HepG2 (cell line): ENCODE data around the gene CSTB. TPM values are rescaled to one million over a fixed set of nuclear protein-coding genes. Genes with fewer than 3 reads are reported as not detected.

Experiments
- FOSL2 ChIP-seq: sonication (generic); formaldehyde crosslinking; IDR thresholded peaks from 2 replicates; pipeline ENCODE4 v1.4.0; 2020; ENCODE audit warnings: missing genetic modification reagents
- GTF3A ChIP-seq: sonication (generic); formaldehyde crosslinking; conservative IDR thresholded peaks from 2 replicates; pipeline ENCODE4 v1.4.0; 2020; ENCODE audit warnings: mild to moderate bottlenecking, missing genetic modification reagents
- NFRKB ChIP-seq: fragments of 450-650 bp; IDR thresholded peaks from 2 replicates; pipeline ENCODE4 v1.6.1; 2017
- RBFOX2 ChIP-seq: fragments of 200-400 bp; formaldehyde crosslinking; IDR thresholded peaks from 2 replicates; pipeline ENCODE4 v1.6.1; 2017; ENCODE audit warnings: low read depth, mild to moderate bottlenecking, low read length
- ZNF775 ChIP-seq: sonication (generic); formaldehyde crosslinking; IDR thresholded peaks from 2 replicates; pipeline ENCODE4 v1.4.0; 2020; ENCODE audit warnings: missing genetic modification reagents, mild to moderate bottlenecking, moderate library complexity, borderline replicate concordance
- polyA plus RNA-seq, 8 experiments: library from polyadenylated mRNA; depleted of rRNA in 3 of 8; stranded (reverse) in 7 of 8; unstranded in 1 of 8; fragments of >200 nt; fragmentation: Illumina TruSeq in 4 of 8; extraction: Trizol in 4 of 8; gene quantifications; 2 replicates each; pipeline versions ENCODE4 v1.2.1 to v1.2.3, GENCODE V29; 2011 to 2016; ENCODE audit warnings: low read depth in 4 of 8, missing spikeins in 1 of 8, mixed read lengths in 1 of 8; ENCODE audit not compliant: insufficient read depth in 1 of 8
- total RNA-seq, 5 experiments: library from RNA; depleted of rRNA; stranded (reverse); fragments of >200 nt; fragmentation: Illumina TruSeq; extraction: Trizol; gene quantifications; 2 replicates each; pipeline ENCODE4 v1.2.3, GENCODE V29; 2016; ENCODE audit warnings: low read depth in 1 of 5
- TF ChIP-seq, protein P1 (sequence below): sonication (generic); formaldehyde crosslinking; IDR thresholded peaks from 2 replicates; pipeline ENCODE4 v1.5.1; 2020; ENCODE audit warnings: mild to moderate bottlenecking, missing genetic modification reagents, borderline replicate concordance
- TF ChIP-seq, protein P2 (sequence below): sonication (generic); formaldehyde crosslinking; conservative IDR thresholded peaks from 2 replicates; pipeline ENCODE4 v1.4.0; 2020; ENCODE audit warnings: missing genetic modification reagents
- TF ChIP-seq, protein P3 (sequence below): sonication (generic); formaldehyde crosslinking; IDR thresholded peaks from 2 replicates; pipeline ENCODE4 v1.4.0; 2020; ENCODE audit warnings: missing genetic modification reagents
- TF ChIP-seq, protein P4 (sequence below): sonication (generic); formaldehyde crosslinking; IDR thresholded peaks from 2 replicates; pipeline ENCODE4 v1.4.0; 2020; ENCODE audit warnings: low read depth, mild to moderate bottlenecking, missing genetic modification reagents
- TF ChIP-seq, protein P5 (sequence below): sonication (generic); formaldehyde crosslinking; IDR thresholded peaks from 2 replicates; pipeline ENCODE4 v1.4.0; 2020; ENCODE audit warnings: missing genetic modification reagents

Gene CSTB
- total and polyA plus RNA-seq, 2 of the 13 experiments (the other 11 are each of a cell fraction or from before 2014, with no cell fraction given), result 11.7 to 94.1 TPM

DNA sequence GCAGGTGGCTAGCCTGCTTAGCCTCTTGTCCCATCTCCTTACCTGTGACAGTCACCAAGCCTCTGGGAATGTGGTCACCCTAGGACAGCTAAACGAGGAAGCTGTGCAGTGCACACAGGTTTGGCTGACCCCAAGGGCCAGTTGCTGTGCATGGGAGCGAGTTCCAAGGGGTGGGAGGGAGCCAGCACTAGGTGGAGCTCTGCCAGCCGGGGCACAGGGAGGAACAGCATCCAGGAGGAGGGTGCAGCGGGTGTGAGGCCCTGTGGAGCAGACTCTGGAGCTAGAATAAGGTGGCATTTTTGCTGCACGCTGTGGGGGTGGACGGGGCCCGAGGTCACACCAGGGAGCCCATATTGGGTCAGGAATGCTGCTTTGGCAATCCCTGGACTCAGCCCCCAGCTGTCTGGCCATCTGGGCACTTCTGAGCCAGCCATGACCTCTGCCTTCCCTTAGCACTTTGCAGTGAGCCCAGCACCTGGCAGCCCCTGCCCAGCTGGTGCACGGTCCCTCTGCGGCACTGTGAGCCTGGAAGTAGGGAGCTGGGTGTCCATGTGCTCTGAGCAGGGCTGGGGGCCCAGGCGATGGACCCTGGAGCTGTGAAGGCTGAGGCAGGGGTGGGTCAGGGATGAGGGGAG lies 48.5 kb downstream of the CSTB start (continued):
- TF ChIP-seq ZNF775 (CRISPR knock-in tag), result no peak
- TF ChIP-seq, protein P1, sequence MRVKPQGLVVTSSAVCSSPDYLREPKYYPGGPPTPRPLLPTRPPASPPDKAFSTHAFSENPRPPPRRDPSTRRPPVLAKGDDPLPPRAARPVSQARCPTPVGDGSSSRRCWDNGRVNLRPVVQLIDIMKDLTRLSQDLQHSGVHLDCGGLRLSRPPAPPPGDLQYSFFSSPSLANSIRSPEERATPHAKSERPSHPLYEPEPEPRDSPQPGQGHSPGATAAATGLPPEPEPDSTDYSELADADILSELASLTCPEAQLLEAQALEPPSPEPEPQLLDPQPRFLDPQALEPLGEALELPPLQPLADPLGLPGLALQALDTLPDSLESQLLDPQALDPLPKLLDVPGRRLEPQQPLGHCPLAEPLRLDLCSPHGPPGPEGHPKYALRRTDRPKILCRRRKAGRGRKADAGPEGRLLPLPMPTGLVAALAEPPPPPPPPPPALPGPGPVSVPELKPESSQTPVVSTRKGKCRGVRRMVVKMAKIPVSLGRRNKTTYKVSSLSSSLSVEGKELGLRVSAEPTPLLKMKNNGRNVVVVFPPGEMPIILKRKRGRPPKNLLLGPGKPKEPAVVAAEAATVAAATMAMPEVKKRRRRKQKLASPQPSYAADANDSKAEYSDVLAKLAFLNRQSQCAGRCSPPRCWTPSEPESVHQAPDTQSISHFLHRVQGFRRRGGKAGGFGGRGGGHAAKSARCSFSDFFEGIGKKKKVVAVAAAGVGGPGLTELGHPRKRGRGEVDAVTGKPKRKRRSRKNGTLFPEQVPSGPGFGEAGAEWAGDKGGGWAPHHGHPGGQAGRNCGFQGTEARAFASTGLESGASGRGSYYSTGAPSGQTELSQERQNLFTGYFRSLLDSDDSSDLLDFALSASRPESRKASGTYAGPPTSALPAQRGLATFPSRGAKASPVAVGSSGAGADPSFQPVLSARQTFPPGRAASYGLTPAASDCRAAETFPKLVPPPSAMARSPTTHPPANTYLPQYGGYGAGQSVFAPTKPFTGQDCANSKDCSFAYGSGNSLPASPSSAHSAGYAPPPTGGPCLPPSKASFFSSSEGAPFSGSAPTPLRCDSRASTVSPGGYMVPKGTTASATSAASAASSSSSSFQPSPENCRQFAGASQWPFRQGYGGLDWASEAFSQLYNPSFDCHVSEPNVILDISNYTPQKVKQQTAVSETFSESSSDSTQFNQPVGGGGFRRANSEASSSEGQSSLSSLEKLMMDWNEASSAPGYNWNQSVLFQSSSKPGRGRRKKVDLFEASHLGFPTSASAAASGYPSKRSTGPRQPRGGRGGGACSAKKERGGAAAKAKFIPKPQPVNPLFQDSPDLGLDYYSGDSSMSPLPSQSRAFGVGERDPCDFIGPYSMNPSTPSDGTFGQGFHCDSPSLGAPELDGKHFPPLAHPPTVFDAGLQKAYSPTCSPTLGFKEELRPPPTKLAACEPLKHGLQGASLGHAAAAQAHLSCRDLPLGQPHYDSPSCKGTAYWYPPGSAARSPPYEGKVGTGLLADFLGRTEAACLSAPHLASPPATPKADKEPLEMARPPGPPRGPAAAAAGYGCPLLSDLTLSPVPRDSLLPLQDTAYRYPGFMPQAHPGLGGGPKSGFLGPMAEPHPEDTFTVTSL (CRISPR knock-in tag), result no peak
- TF ChIP-seq GTF3A, result no peak
- TF ChIP-seq NFRKB, result no peak
- TF ChIP-seq FOSL2 (CRISPR knock-in tag), result no peak
- TF ChIP-seq, protein P2, sequence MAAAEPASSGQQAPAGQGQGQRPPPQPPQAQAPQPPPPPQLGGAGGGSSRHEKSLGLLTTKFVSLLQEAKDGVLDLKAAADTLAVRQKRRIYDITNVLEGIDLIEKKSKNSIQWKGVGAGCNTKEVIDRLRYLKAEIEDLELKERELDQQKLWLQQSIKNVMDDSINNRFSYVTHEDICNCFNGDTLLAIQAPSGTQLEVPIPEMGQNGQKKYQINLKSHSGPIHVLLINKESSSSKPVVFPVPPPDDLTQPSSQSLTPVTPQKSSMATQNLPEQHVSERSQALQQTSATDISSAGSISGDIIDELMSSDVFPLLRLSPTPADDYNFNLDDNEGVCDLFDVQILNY (CRISPR knock-in tag), result no peak
- TF ChIP-seq, protein P3, sequence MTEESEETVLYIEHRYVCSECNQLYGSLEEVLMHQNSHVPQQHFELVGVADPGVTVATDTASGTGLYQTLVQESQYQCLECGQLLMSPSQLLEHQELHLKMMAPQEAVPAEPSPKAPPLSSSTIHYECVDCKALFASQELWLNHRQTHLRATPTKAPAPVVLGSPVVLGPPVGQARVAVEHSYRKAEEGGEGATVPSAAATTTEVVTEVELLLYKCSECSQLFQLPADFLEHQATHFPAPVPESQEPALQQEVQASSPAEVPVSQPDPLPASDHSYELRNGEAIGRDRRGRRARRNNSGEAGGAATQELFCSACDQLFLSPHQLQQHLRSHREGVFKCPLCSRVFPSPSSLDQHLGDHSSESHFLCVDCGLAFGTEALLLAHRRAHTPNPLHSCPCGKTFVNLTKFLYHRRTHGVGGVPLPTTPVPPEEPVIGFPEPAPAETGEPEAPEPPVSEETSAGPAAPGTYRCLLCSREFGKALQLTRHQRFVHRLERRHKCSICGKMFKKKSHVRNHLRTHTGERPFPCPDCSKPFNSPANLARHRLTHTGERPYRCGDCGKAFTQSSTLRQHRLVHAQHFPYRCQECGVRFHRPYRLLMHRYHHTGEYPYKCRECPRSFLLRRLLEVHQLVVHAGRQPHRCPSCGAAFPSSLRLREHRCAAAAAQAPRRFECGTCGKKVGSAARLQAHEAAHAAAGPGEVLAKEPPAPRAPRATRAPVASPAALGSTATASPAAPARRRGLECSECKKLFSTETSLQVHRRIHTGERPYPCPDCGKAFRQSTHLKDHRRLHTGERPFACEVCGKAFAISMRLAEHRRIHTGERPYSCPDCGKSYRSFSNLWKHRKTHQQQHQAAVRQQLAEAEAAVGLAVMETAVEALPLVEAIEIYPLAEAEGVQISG (CRISPR knock-in tag), result no peak
- TF ChIP-seq, protein P4, sequence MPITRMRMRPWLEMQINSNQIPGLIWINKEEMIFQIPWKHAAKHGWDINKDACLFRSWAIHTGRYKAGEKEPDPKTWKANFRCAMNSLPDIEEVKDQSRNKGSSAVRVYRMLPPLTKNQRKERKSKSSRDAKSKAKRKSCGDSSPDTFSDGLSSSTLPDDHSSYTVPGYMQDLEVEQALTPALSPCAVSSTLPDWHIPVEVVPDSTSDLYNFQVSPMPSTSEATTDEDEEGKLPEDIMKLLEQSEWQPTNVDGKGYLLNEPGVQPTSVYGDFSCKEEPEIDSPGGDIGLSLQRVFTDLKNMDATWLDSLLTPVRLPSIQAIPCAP, result no peak
- TF ChIP-seq, protein P5, sequence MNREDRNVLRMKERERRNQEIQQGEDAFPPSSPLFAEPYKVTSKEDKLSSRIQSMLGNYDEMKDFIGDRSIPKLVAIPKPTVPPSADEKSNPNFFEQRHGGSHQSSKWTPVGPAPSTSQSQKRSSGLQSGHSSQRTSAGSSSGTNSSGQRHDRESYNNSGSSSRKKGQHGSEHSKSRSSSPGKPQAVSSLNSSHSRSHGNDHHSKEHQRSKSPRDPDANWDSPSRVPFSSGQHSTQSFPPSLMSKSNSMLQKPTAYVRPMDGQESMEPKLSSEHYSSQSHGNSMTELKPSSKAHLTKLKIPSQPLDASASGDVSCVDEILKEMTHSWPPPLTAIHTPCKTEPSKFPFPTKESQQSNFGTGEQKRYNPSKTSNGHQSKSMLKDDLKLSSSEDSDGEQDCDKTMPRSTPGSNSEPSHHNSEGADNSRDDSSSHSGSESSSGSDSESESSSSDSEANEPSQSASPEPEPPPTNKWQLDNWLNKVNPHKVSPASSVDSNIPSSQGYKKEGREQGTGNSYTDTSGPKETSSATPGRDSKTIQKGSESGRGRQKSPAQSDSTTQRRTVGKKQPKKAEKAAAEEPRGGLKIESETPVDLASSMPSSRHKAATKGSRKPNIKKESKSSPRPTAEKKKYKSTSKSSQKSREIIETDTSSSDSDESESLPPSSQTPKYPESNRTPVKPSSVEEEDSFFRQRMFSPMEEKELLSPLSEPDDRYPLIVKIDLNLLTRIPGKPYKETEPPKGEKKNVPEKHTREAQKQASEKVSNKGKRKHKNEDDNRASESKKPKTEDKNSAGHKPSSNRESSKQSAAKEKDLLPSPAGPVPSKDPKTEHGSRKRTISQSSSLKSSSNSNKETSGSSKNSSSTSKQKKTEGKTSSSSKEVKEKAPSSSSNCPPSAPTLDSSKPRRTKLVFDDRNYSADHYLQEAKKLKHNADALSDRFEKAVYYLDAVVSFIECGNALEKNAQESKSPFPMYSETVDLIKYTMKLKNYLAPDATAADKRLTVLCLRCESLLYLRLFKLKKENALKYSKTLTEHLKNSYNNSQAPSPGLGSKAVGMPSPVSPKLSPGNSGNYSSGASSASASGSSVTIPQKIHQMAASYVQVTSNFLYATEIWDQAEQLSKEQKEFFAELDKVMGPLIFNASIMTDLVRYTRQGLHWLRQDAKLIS, result no peak
- TF ChIP-seq RBFOX2, result no peak
